C4-2B (cell line): ENCODE results near the gene LIPI.

Source experiments
- CTCF ChIP-seq: fragments of 450-650 bp; conservative IDR thresholded peaks from 2 replicates; pipeline ENCODE4 v1.5.1; 2017; ENCODE audit warnings: mild to moderate bottlenecking
- ZFX ChIP-seq: fragments of 450-650 bp; IDR thresholded peaks from 2 replicates; pipeline ENCODE4 v1.6.1; 2017

GRCh38 chr21:14120091-14120734 lies 90.5 kb downstream of the LIPI start:
- TF ChIP-seq CTCF (peak; percentile 84), ZFX (no peak)
